GM12873 (cell line): ENCODE data around the gene ARID1B.

Experiments
- CTCF ChIP-seq: IDR thresholded peaks from 2 replicates; pipeline ENCODE4 v1.5.1; 2012; ENCODE audit warnings: low read depth, mild to moderate bottlenecking, moderate library complexity, low read length, control low read depth; ENCODE audit not compliant: insufficient read depth; ENCODE audit errors: missing control alignments

The ARID1B gene

GRCh38 chr6:156867121-156867520 is 89.9 kb downstream of the ARID1B start:
- no peak for TF ChIP-seq CTCF

GRCh38 chr6:156868385-156868784 is 91.2 kb downstream of the ARID1B start:
- TF ChIP-seq CTCF, result no peak

- TF ChIP-seq CTCF, result no peak
Observed at GRCh38 chr6:156869980-156870398, 92.8 kb downstream of the ARID1B start.

- no peak for TF ChIP-seq CTCF
Observed at GRCh38 chr6:156870924-156871539, 93.9 kb downstream of the ARID1B start.

- no peak for TF ChIP-seq CTCF
Observed at GRCh38 chr6:156872903-156873302, 95.7 kb downstream of the ARID1B start.

GRCh38 chr6:156873654-156874380 is 96.6 kb downstream of the ARID1B start:
- no peak for TF ChIP-seq CTCF

- no peak for TF ChIP-seq CTCF
Observed at GRCh38 chr6:156875062-156875461, 97.9 kb downstream of the ARID1B start.
